Measurements from ENCODE around the gene LPP.

GRCh38 chr3:188320757-188321156 lies 166.8 kb downstream of the LPP start:
- TF ChIP-seq, protein P1, sequence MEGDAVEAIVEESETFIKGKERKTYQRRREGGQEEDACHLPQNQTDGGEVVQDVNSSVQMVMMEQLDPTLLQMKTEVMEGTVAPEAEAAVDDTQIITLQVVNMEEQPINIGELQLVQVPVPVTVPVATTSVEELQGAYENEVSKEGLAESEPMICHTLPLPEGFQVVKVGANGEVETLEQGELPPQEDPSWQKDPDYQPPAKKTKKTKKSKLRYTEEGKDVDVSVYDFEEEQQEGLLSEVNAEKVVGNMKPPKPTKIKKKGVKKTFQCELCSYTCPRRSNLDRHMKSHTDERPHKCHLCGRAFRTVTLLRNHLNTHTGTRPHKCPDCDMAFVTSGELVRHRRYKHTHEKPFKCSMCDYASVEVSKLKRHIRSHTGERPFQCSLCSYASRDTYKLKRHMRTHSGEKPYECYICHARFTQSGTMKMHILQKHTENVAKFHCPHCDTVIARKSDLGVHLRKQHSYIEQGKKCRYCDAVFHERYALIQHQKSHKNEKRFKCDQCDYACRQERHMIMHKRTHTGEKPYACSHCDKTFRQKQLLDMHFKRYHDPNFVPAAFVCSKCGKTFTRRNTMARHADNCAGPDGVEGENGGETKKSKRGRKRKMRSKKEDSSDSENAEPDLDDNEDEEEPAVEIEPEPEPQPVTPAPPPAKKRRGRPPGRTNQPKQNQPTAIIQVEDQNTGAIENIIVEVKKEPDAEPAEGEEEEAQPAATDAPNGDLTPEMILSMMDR (conservative IDR thresholded peaks at IDR 0.05): no peak
- no peak for TF ChIP-seq EZH2 (IDR thresholded peaks at IDR 0.05; ENCODE audit: low read depth)

All from PC-9 (cell line).